ENCODE data around the gene ZC3H7A. TPM values are rescaled to one million over a fixed set of nuclear protein-coding genes. Genes with fewer than 3 reads are reported as not detected.
A peak's percentile ranks its signal among the peaks of the same experiment; 100 is the strongest.
"Not testable (repeated sequence)": the region's sequence is repeated elsewhere in the genome, so short reads cannot be mapped to it uniquely, and the experiment has no call there.

Gene ZC3H7A
- total RNA-seq, 6 experiments from 2014 or later, result 56.5 to 73.0 (median 63.5) TPM

GRCh38 chr16:11828696-11829095 lies 31.6 kb upstream of the ZC3H7A start:
- Mint-ChIP-seq H3K36me3 (ENCODE audit: low read depth) (no peaks in the 10 kb centered on the region), H3K27ac (no peak overlapping the region), H3K4me3 (no peak overlapping the region), H3K4me1 (ENCODE audit: low read depth) (peaks cover 8% of the 10 kb centered on the region; the same call in 1 of the 2 replicates), H3K9me3 (no peaks in the 10 kb centered on the region), H3K27me3 (ENCODE audit: insufficient read depth) (peaks cover 6% of the 10 kb centered on the region; the same call in 1 of the 2 replicates)
- TF ChIP-seq, protein P1, sequence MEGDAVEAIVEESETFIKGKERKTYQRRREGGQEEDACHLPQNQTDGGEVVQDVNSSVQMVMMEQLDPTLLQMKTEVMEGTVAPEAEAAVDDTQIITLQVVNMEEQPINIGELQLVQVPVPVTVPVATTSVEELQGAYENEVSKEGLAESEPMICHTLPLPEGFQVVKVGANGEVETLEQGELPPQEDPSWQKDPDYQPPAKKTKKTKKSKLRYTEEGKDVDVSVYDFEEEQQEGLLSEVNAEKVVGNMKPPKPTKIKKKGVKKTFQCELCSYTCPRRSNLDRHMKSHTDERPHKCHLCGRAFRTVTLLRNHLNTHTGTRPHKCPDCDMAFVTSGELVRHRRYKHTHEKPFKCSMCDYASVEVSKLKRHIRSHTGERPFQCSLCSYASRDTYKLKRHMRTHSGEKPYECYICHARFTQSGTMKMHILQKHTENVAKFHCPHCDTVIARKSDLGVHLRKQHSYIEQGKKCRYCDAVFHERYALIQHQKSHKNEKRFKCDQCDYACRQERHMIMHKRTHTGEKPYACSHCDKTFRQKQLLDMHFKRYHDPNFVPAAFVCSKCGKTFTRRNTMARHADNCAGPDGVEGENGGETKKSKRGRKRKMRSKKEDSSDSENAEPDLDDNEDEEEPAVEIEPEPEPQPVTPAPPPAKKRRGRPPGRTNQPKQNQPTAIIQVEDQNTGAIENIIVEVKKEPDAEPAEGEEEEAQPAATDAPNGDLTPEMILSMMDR (IDR thresholded peaks at IDR 0.05), result no peak
- no peak for DNase-seq

GRCh38 chr16:11825520-11826165 lies 28.6 kb upstream of the ZC3H7A start:
- not testable (repeated sequence) for H3K27ac Mint-ChIP-seq; H3K27me3 Mint-ChIP-seq (ENCODE audit: insufficient read depth); H3K9me3 Mint-ChIP-seq; H3K36me3 Mint-ChIP-seq (ENCODE audit: low read depth); DNase-seq; H3K4me1 Mint-ChIP-seq (ENCODE audit: low read depth); H3K4me3 Mint-ChIP-seq

GRCh38 chr16:11824362-11824761 lies 27.3 kb upstream of the ZC3H7A start:
- no peaks in the 10 kb centered on the region; the same call in 1 of the 2 replicates for H3K27me3 Mint-ChIP-seq (ENCODE audit: insufficient read depth)
- no peak overlapping the region for H3K4me3 Mint-ChIP-seq
- peaks cover 8% of the 10 kb centered on the region; the same call in 1 of the 2 replicates for H3K4me1 Mint-ChIP-seq (ENCODE audit: low read depth)
- DNase-seq, result peak; percentile 25
- TF ChIP-seq, protein P1 (IDR thresholded peaks at IDR 0.05), result no peak
- H3K9me3 Mint-ChIP-seq, result no peaks in the 10 kb centered on the region
- no peaks in the 10 kb centered on the region for H3K36me3 Mint-ChIP-seq (ENCODE audit: low read depth)
- no peak overlapping the region for H3K27ac Mint-ChIP-seq

- H3K4me3 Mint-ChIP-seq; H3K4me1 Mint-ChIP-seq (ENCODE audit: low read depth); H3K27me3 Mint-ChIP-seq (ENCODE audit: insufficient read depth); H3K36me3 Mint-ChIP-seq (ENCODE audit: low read depth); DNase-seq; H3K9me3 Mint-ChIP-seq; H3K27ac Mint-ChIP-seq: not testable (repeated sequence)
These were observed 26.6 kb upstream of the ZC3H7A start for GRCh38 chr16:11823645-11824044.

GRCh38 chr16:11819798-11820197 lies 22.7 kb upstream of the ZC3H7A start:
- Mint-ChIP-seq H3K9me3 (no peaks in the 10 kb centered on the region), H3K27ac (no peak overlapping the region), H3K27me3 (ENCODE audit: insufficient read depth) (peaks cover 12% of the 10 kb centered on the region)

GRCh38 chr16:11818970-11819369 lies 21.9 kb upstream of the ZC3H7A start:
- H3K27me3 Mint-ChIP-seq (ENCODE audit: insufficient read depth), result peaks cover 12% of the 10 kb centered on the region
- H3K9me3 Mint-ChIP-seq, H3K27ac Mint-ChIP-seq: not testable (repeated sequence)

More at GRCh38 chr16:11819798-11820197, 22.7 kb upstream of the ZC3H7A start:
- H3K4me3 Mint-ChIP-seq, result no peak overlapping the region
- DNase-seq, result no peak
- H3K4me1 Mint-ChIP-seq (ENCODE audit: low read depth), result peaks cover 7% of the 10 kb centered on the region; the same call in 1 of the 2 replicates
- TF ChIP-seq, protein P1 (IDR thresholded peaks at IDR 0.05), result no peak
- no peaks in the 10 kb centered on the region for H3K36me3 Mint-ChIP-seq (ENCODE audit: low read depth)

GRCh38 chr16:11816123-11816522 lies 19.1 kb upstream of the ZC3H7A start:
- Mint-ChIP-seq H3K4me3 (no peak overlapping the region), H3K27ac (no peak overlapping the region), H3K36me3 (ENCODE audit: low read depth) (no peaks in the 10 kb centered on the region), H3K27me3 (ENCODE audit: insufficient read depth) (peaks cover 12% of the 10 kb centered on the region), H3K4me1 (ENCODE audit: low read depth) (no peaks in the 10 kb centered on the region), H3K9me3 (no peaks in the 10 kb centered on the region)
- DNase-seq, result no peak
- TF ChIP-seq, protein P1 (IDR thresholded peaks at IDR 0.05), result no peak

More at GRCh38 chr16:11818970-11819369, 21.9 kb upstream of the ZC3H7A start:
- H3K4me1 Mint-ChIP-seq (ENCODE audit: low read depth); H3K36me3 Mint-ChIP-seq (ENCODE audit: low read depth); H3K4me3 Mint-ChIP-seq; DNase-seq: not testable (repeated sequence)

DNA sequence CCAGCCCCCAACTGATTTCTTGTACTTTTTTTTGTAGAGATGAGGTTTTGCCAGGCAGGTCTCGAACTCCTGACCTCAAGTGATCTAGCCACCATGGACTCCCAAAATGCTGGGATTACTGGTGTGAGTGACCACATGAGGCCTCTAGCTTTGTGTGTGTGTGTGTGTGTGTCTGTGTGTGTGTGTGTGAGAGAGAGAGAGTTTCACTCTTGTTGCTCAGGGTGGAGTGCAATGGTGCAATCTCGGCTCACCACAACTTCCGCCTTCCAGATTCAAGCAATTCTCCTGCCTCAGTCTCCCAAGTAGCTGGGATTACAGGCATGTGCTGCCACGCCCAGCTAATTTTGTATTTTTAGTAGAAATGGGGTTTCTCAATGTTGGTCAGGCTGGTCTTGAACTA lies 17.7 kb upstream of the ZC3H7A start:
- not testable (repeated sequence) for H3K9me3 Mint-ChIP-seq; H3K27ac Mint-ChIP-seq; H3K36me3 Mint-ChIP-seq (ENCODE audit: low read depth); H3K4me1 Mint-ChIP-seq (ENCODE audit: low read depth); H3K4me3 Mint-ChIP-seq; DNase-seq
- H3K27me3 Mint-ChIP-seq (ENCODE audit: insufficient read depth), result peaks cover 12% of the 10 kb centered on the region

Data from HFFc6 (cell line).